Endothelial cell of umbilical vein (primary cell): Measurements from ENCODE around the gene GPR17. TPM values are rescaled to one million over a fixed set of nuclear protein-coding genes. Genes with fewer than 3 reads are reported as not detected.

Experiments used
- BruUV-seq: library from RNA; stranded (reverse); fragments of 400-500 nt; replicated peaks from 2 replicates; lab custom pipeline; 2021; lab: Mats Ljungman, UMichigan
- CTCF ChIA-PET: fragments of 300-600, 350-600 bp; sonication (Branson Sonifier 250); formaldehyde crosslinking; loops from one replicate; lab custom pipeline; 2021; ENCODE audit warnings: antibody characterized with exemption, inconsistent platforms; lab: Charles Lee
- POLR2A ChIA-PET: fragments of 300-600, 350-600 bp; sonication (Branson Sonifier 250); formaldehyde crosslinking; loops from one replicate; lab custom pipeline; 2021; ENCODE audit warnings: antibody characterized with exemption, inconsistent platforms; lab: Charles Lee
- DNase-seq: peaks from one replicate; pipeline ENCODE4 v3.0.0-alpha.2; 2011; ENCODE audit warnings: low read depth, low spot score
- FAIRE-seq: peaks from 2 replicates; lab custom pipeline; 2011; peaks lifted over from hg19 to GRCh38; lab: Jason Lieb, UNC
- H2AFZ ChIP-seq: 2 replicates; pipeline ENCODE4 v1.6.0; 2012; ENCODE audit warnings: low read depth, low read length, control low read depth, inconsistent platforms
- H3K27ac ChIP-seq: 2 replicates; pipeline ENCODE4 v1.5.1; 2011; ENCODE audit warnings: low read depth, mild to moderate bottlenecking, control low read depth, low read length, moderate library complexity; ENCODE audit not compliant: insufficient read depth
- H3K27me3 ChIP-seq, 2 experiments: 2 replicates each; pipeline versions ENCODE4 v1.6.0 to v1.6.1; 2011; ENCODE audit warnings: low read length in 2 of 2, mixed read lengths in 1 of 2; ENCODE audit not compliant: control insufficient read depth in 2 of 2, insufficient read depth in 2 of 2
- H3K36me3 ChIP-seq, 2 experiments: 2 replicates in 1 of 2; 3 replicates in 1 of 2; pipeline ENCODE4 v1.5.1; 2011; ENCODE audit warnings: low read length in 2 of 2, mild to moderate bottlenecking in 1 of 2, moderate library complexity in 1 of 2; ENCODE audit not compliant: control insufficient read depth in 2 of 2, insufficient read depth in 2 of 2; ENCODE audit errors: extremely low read depth in 1 of 2
- H3K4me1 ChIP-seq: 3 replicates; pipeline ENCODE4 v1.5.1; 2011; ENCODE audit warnings: mild to moderate bottlenecking, low read length; ENCODE audit not compliant: control insufficient read depth, insufficient read depth; ENCODE audit errors: extremely low read depth
- H3K4me2 ChIP-seq: 2 replicates; pipeline ENCODE4 v1.6.1; 2011; ENCODE audit warnings: low read length, control low read depth, mixed read lengths; ENCODE audit not compliant: insufficient read depth
- H3K4me3 ChIP-seq, 3 experiments: fragments of 200-600 bp in 1 of 3; sonication (generic), shearing (Covaris generic) in 1 of 3; replicated peaks in 1 of 3; 2 replicates each; pipeline ENCODE4 v1.5.1; 2011 to 2016; ENCODE audit warnings: control low read depth in 3 of 3, low read length in 3 of 3, mild to moderate bottlenecking in 2 of 3, inconsistent platforms in 1 of 3, low read depth in 1 of 3, moderate library complexity in 1 of 3; ENCODE audit not compliant: insufficient read depth in 1 of 3
- H3K79me2 ChIP-seq: 2 replicates; pipeline ENCODE4 v1.6.0; 2012; ENCODE audit warnings: low read length, inconsistent platforms; ENCODE audit not compliant: control insufficient read depth, insufficient read depth
- H3K9ac ChIP-seq: replicated peaks from 2 replicates; pipeline ENCODE3; 2011; ENCODE audit warnings: low read length, control low read depth; ENCODE audit not compliant: insufficient read depth; ENCODE audit errors: extremely low read depth
- H3K9me1 ChIP-seq: replicated peaks from 3 replicates; pipeline ENCODE4 v1.6.0; 2011; ENCODE audit warnings: mild to moderate bottlenecking, low read length; ENCODE audit not compliant: control insufficient read depth, insufficient read depth; ENCODE audit errors: extremely low read depth
- H3K9me3 ChIP-seq: replicated peaks from 2 replicates; pipeline ENCODE4 v1.5.1; 2012; ENCODE audit warnings: low read length, inconsistent platforms; ENCODE audit not compliant: control insufficient read depth, insufficient read depth
- H4K20me1 ChIP-seq: replicated peaks from 2 replicates; pipeline ENCODE3; 2011; ENCODE audit warnings: mild to moderate bottlenecking, low read length; ENCODE audit not compliant: control insufficient read depth, insufficient read depth; ENCODE audit errors: extremely low read depth
- EZH2 ChIP-seq: IDR thresholded peaks from 2 replicates; pipeline ENCODE4 v1.6.1; 2012; ENCODE audit warnings: borderline replicate concordance, low read depth, mild to moderate bottlenecking, moderate library complexity, low read length, inconsistent platforms; ENCODE audit not compliant: severe bottlenecking
- FOS ChIP-seq: IDR thresholded peaks from 2 replicates; pipeline ENCODE4 v1.6.1; 2011; ENCODE audit warnings: mild to moderate bottlenecking, low read length, moderate library complexity, borderline replicate concordance; ENCODE audit not compliant: insufficient read depth
- GATA2 ChIP-seq: IDR thresholded peaks from 2 replicates; pipeline ENCODE4 v1.7.0; 2011; ENCODE audit warnings: low read depth, mild to moderate bottlenecking, moderate library complexity, mixed read lengths, low read length; ENCODE audit not compliant: insufficient read length, insufficient read depth
- JUN ChIP-seq: IDR thresholded peaks from 2 replicates; pipeline ENCODE4 v1.6.1; 2011; ENCODE audit warnings: borderline replicate concordance, low read depth; ENCODE audit not compliant: insufficient read length, insufficient read depth
- MYC ChIP-seq: IDR thresholded peaks from one replicate; pipeline ENCODE4 v1.6.1; 2011; ENCODE audit warnings: mild to moderate bottlenecking, low read depth, low read length
- POLR2A ChIP-seq: IDR thresholded peaks from 2 replicates; pipeline ENCODE4 v1.6.1; 2012; ENCODE audit warnings: low read depth, mild to moderate bottlenecking, control low read depth, low read length
- POLR2AphosphoS5 ChIP-seq: IDR thresholded peaks from 2 replicates; pipeline ENCODE4 v1.6.1; 2012; ENCODE audit warnings: low read depth, mild to moderate bottlenecking, control low read depth, low read length, moderate library complexity; ENCODE audit not compliant: insufficient read depth
- dilution Hi-C: fragments of 300-500 bp; cut with MboI; formaldehyde crosslinking; loops from one replicate; pipeline ENCODE4 v1.15.0; 2019; ENCODE audit warnings: low sequenced_read_pairs; ENCODE audit not compliant: extremely low pct_ligation_motif_present
- intact Hi-C: fragments of 100-400 bp; cut with micrococcal nuclease; formaldehyde crosslinking; loops from one replicate; pipeline ENCODE4 v1.10.0; 2022
- polyA plus RNA-seq, 4 experiments: library from polyadenylated mRNA; depleted of rRNA in 3 of 4; stranded (reverse) in 3 of 4; unstranded in 1 of 4; fragments of >200 nt; gene quantifications; 2 replicates each; pipeline versions ENCODE4 v1.2.1 to v1.2.3, GENCODE V29; 2011 to 2012; ENCODE audit warnings: missing spikeins in 1 of 4
- total RNA-seq: library from RNA; stranded (reverse); gene quantifications from 2 replicates; pipeline ENCODE4 v1.2.3, GENCODE V29; 2021
- TF ChIP-seq, protein P1 (sequence below): IDR thresholded peaks from 2 replicates; pipeline ENCODE4 v1.6.1; 2011; ENCODE audit not compliant: insufficient read depth, insufficient read length
- TF ChIP-seq, protein P2 (sequence below), 2 donors: IDR thresholded peaks; 1 replicate in 1 of 2; 2 replicates in 1 of 2; pipeline ENCODE4 v1.5.1; 2011; ENCODE audit warnings: low read length in 2 of 2, mild to moderate bottlenecking in 2 of 2, moderate library complexity in 2 of 2, control low read depth in 1 of 2, inconsistent platforms in 1 of 2, low read depth in 1 of 2; ENCODE audit not compliant: insufficient read depth in 1 of 2; ENCODE audit errors: extremely low read depth in 1 of 2

Gene GPR17
- total and polyA plus RNA-seq, 2 donors (not counting 3 experiments of a cell fraction or from before 2014, with no cell fraction given) = 0.10 TPM; not detected in 1

DNA sequence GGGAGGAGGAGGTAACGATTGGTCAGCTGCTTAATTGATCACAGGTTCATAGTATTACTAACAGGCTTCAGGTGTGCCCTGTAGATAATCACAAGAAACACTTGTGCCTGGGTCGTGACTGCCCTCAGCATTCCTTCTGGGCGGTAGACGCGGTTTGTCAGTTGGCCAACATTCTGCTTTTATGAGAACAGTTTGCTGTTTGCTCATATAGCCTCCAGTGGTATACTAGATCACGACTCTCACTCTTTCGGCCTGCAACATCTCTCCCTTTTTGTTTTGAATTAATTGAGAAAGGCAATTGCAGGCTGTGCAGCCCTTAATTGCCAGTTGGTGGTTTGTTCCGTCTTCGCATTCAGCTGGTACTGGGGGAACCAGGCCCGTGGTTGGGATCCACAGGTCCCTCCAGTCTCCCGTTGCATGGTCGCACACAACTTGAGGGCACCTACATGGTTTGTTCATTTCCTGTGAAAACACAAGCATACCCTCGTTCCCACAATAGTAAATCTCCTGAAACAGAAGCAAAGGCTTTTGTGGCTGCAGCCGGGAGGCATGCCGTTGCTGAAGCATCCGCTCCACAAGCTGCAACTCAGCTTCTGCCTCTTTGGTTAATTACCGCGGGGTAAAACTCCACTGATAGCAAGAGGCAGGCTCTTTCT lies 30.3 kb upstream of the GPR17 start:
- no peak for DNase-seq
- Histone ChIP-seq H3K4me3 (no peak overlapping the region), H3K9me1 (no peaks in the 10 kb centered on the region), H4K20me1 (no peaks in the 10 kb centered on the region), H3K9ac (no peak overlapping the region), H3K4me2 (no peak overlapping the region), H3K9me3 (no peaks in the 10 kb centered on the region), H3K4me1 (no peaks in the 10 kb centered on the region), H2AFZ (no peak overlapping the region), H3K27ac (no peak overlapping the region), H3K27me3 (peaks cover 5 to 9% of the 10 kb centered on the region in 2 experiments), H3K79me2 (no peaks in the 10 kb centered on the region), H3K36me3 (no peaks in the 10 kb centered on the region)
- dilution Hi-C loops (no loop called here), intact Hi-C loops (no loop called here)
- ChIA-PET POLR2A (no interaction called here), CTCF (interaction anchor here (1.2 to 2.4 kb wide), 3 partner anchors 12 to 32 kb away, joined by 3 to 8 read pairs (median 3); no protein-coding TSS in a partner anchor)
- FAIRE-seq = no peak
- BruUV-seq = no TSS peak
- no peak for TF ChIP-seq POLR2AphosphoS5
- TF ChIP-seq FOS = no peak
- TF ChIP-seq MYC = no peak
- TF ChIP-seq EZH2 = no peak
- TF ChIP-seq JUN = no peak
- TF ChIP-seq, protein P1, sequence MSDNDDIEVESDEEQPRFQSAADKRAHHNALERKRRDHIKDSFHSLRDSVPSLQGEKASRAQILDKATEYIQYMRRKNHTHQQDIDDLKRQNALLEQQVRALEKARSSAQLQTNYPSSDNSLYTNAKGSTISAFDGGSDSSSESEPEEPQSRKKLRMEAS = no peak
- no peak for TF ChIP-seq POLR2A
- TF ChIP-seq, protein P2, sequence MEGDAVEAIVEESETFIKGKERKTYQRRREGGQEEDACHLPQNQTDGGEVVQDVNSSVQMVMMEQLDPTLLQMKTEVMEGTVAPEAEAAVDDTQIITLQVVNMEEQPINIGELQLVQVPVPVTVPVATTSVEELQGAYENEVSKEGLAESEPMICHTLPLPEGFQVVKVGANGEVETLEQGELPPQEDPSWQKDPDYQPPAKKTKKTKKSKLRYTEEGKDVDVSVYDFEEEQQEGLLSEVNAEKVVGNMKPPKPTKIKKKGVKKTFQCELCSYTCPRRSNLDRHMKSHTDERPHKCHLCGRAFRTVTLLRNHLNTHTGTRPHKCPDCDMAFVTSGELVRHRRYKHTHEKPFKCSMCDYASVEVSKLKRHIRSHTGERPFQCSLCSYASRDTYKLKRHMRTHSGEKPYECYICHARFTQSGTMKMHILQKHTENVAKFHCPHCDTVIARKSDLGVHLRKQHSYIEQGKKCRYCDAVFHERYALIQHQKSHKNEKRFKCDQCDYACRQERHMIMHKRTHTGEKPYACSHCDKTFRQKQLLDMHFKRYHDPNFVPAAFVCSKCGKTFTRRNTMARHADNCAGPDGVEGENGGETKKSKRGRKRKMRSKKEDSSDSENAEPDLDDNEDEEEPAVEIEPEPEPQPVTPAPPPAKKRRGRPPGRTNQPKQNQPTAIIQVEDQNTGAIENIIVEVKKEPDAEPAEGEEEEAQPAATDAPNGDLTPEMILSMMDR (IDR thresholded peaks at IDR 0.05; ENCODE audit: extremely low read depth in 1 of 2, insufficient read depth in 1 of 2, low read depth in 1 of 2, low read length in 2 of 2) = no peak
- TF ChIP-seq GATA2 = no peak
